CD14-positive monocyte (primary cell): ENCODE measurements around the gene CD24. TPM values are rescaled to one million over a fixed set of nuclear protein-coding genes. Genes with fewer than 3 reads are reported as not detected.

Experiments
- DNase-seq, 3 donors: peaks; one replicate each; pipeline ENCODE4 v3.0.0-alpha.2; 2011 to 2022
- H2AFZ ChIP-seq: 2 replicates; pipeline ENCODE4 v1.6.0; 2012; ENCODE audit warnings: mild to moderate bottlenecking, low read depth, low read length, inconsistent platforms; ENCODE audit not compliant: insufficient read depth, poor library complexity, severe bottlenecking
- H3K27ac ChIP-seq, 2 donors: 1 replicate in 1 of 2; 2 replicates in 1 of 2; pipeline ENCODE4 v1.5.1; 2012 to 2013; ENCODE audit warnings: low read length in 2 of 2, control low read depth in 1 of 2, inconsistent platforms in 1 of 2, low read depth in 1 of 2, mild to moderate bottlenecking in 1 of 2
- H3K27me3 ChIP-seq, 2 donors: one replicate each; pipeline versions ENCODE4 v1.6.0 to v1.6.1; 2011 to 2013; ENCODE audit warnings: low read length in 2 of 2; ENCODE audit not compliant: control insufficient read depth in 2 of 2, insufficient read depth in 2 of 2
- H3K36me3 ChIP-seq, 2 donors: replicated peaks in 1 of 2; 1 replicate in 1 of 2; 2 replicates in 1 of 2; pipeline versions ENCODE4 v1.5.1 to v1.6.1; 2012 to 2013; ENCODE audit warnings: low read length in 2 of 2, control low read depth in 1 of 2, inconsistent platforms in 1 of 2, mild to moderate bottlenecking in 1 of 2; ENCODE audit not compliant: insufficient read depth in 2 of 2, control insufficient read depth in 1 of 2
- H3K4me1 ChIP-seq, 2 donors: 1 replicate in 1 of 2; 2 replicates in 1 of 2; pipeline versions ENCODE4 v1.5.1 to v1.6.1; 2012 to 2013; ENCODE audit warnings: low read length in 2 of 2, control low read depth in 1 of 2, inconsistent platforms in 1 of 2, mild to moderate bottlenecking in 1 of 2, moderate library complexity in 1 of 2; ENCODE audit not compliant: insufficient read depth in 2 of 2, control insufficient read depth in 1 of 2
- H3K4me2 ChIP-seq: replicated peaks from 2 replicates; pipeline ENCODE3; 2012; ENCODE audit warnings: low read length, moderate library complexity, mild to moderate bottlenecking; ENCODE audit not compliant: poor library complexity, severe bottlenecking; ENCODE audit errors: extremely low read depth
- H3K4me3 ChIP-seq, 3 experiments: fragments of 200-600 bp in 1 of 3; sonication (generic) in 1 of 3; replicated peaks in 1 of 3; 1 replicate in 2 of 3; 2 replicates in 1 of 3; pipeline ENCODE4 v1.5.1; 2011 to 2013; ENCODE audit warnings: low read length in 3 of 3, mild to moderate bottlenecking in 3 of 3, control low read depth in 2 of 3, low read depth in 2 of 3, inconsistent platforms in 1 of 3, moderate library complexity in 1 of 3
- H3K79me2 ChIP-seq: 2 replicates; pipeline ENCODE4 v1.6.0; 2012; ENCODE audit warnings: mild to moderate bottlenecking, control low read depth, inconsistent platforms, low read length, moderate library complexity; ENCODE audit not compliant: insufficient read depth
- H3K9ac ChIP-seq: 2 replicates; pipeline ENCODE4 v1.6.0; 2017; ENCODE audit warnings: low read length, mild to moderate bottlenecking; ENCODE audit not compliant: insufficient read depth, poor library complexity, severe bottlenecking
- H3K9me3 ChIP-seq, 2 donors: replicated peaks in 1 of 2; 1 replicate in 1 of 2; 2 replicates in 1 of 2; pipeline versions ENCODE4 v1.5.1 to v1.6.1; 2012 to 2013; ENCODE audit warnings: low read length in 2 of 2, control low read depth in 1 of 2; ENCODE audit not compliant: control insufficient read depth in 1 of 2, insufficient read depth in 1 of 2
- H4K20me1 ChIP-seq: 2 replicates; pipeline ENCODE4 v1.6.0; 2012; ENCODE audit warnings: mild to moderate bottlenecking, low read length, control low read depth, moderate library complexity; ENCODE audit not compliant: insufficient read depth
- H3K27ac Mint-ChIP-seq, 7 donors: one replicate each; pipeline ENCODE4 v1.8.0; 2020; ENCODE audit warnings: mild to moderate bottlenecking in 7 of 7, mixed read lengths in 7 of 7, moderate library complexity in 6 of 7, inconsistent platforms in 2 of 7
- H3K27me3 Mint-ChIP-seq, 3 donors: one replicate each; pipeline ENCODE4 v1.8.0; 2021 to 2022; ENCODE audit warnings: low read depth in 3 of 3, mild to moderate bottlenecking in 3 of 3, mixed read lengths in 3 of 3, moderate library complexity in 3 of 3, inconsistent platforms in 1 of 3
- H3K36me3 Mint-ChIP-seq, 2 donors: one replicate each; pipeline ENCODE4 v1.8.0; 2020; ENCODE audit warnings: mixed read lengths in 2 of 2, inconsistent platforms in 1 of 2, mild to moderate bottlenecking in 1 of 2
- H3K4me1 Mint-ChIP-seq: one replicate; pipeline ENCODE4 v1.8.0; 2020; ENCODE audit warnings: mild to moderate bottlenecking, mixed read lengths
- H3K4me3 Mint-ChIP-seq, 2 donors: one replicate each; pipeline ENCODE4 v1.8.0; 2020; ENCODE audit warnings: mild to moderate bottlenecking in 2 of 2, mixed read lengths in 2 of 2, moderate library complexity in 1 of 2
- H3K9me3 Mint-ChIP-seq, 7 donors: one replicate each; pipeline ENCODE4 v1.8.0; 2020 to 2022; ENCODE audit warnings: mixed read lengths in 7 of 7, mild to moderate bottlenecking in 6 of 7, moderate library complexity in 6 of 7, inconsistent platforms in 2 of 7
- WGBS: methylation state at CpG from one replicate; pipeline ENCODE4 v1.1.5; 2013; ENCODE audit warnings: missing lambda C conversion rate; ENCODE audit not compliant: insufficient coverage; 5-methylcytosine and 5-hydroxymethylcytosine counted together
- intact Hi-C, 2 donors: fragments of 100-400 bp; cut with micrococcal nuclease; formaldehyde crosslinking; loops; one replicate each; pipeline versions ENCODE4 v1.15.0 to v1.15.1; 2023
- polyA plus RNA-seq, 3 donors: library from polyadenylated mRNA; depleted of rRNA in 1 of 3; unstranded in 2 of 3; stranded (reverse) in 1 of 3; fragments of 300-500 nt in 2 of 3; fragments of >200 nt in 1 of 3; fragmentation: Illumina TruSeq in 2 of 3; gene quantifications; 1 replicate in 2 of 3; 2 replicates in 1 of 3; pipeline ENCODE4 v1.2.3, GENCODE V29; 2012 to 2021
- TF ChIP-seq, protein P1 (sequence below): fragments of 200-600 bp; IDR thresholded peaks from one replicate; pipeline ENCODE4 v1.8.0; 2022; ENCODE audit warnings: antibody characterized with exemption, mild to moderate bottlenecking

CD24 gene
- polyA plus RNA-seq, 3 donors: 0.05 to 0.46 (median 0.29) TPM

GRCh38 chr6:106959985-106960384 lies 14.5 kb downstream of the CD24 start:
- no CpG with 5 or more reads among the region's 1 CpG for WGBS
- intact Hi-C loops: no loop called here

DNA sequence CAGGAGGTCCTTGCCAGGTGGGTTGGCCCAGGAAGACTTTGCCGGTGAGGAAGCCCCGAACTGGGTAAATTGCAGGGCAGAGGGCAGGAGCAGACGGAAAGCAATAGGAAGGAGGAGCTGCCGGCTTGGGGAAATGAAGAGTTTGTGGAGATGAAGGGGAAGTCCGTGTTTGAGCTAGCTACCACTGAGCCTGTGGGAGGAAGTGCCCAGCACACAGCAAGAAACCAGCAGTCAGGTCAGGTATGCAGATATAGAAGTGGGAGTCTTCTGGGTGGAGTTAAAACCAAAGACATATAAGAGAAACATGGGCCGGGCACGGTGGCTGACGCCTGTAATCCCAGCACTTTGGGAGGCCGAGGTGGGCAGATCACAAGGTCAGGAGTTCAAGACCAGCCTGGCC lies 34.7 kb downstream of the CD24 start:
- no peak overlapping the region for H3K9ac ChIP-seq
- WGBS: 5% methylated on average over 5 of the region's 9 CpGs
- Mint-ChIP-seq H3K9me3 (no peaks in the 10 kb centered on the region), H3K4me1 (peaks cover 4% of the 10 kb centered on the region), H3K27ac (no peak overlapping the region), H3K27me3 (peaks cover 4 to 24% (median 12%) of the 10 kb centered on the region in 3 donors), H3K4me3 (no peak overlapping the region), H3K36me3 (no peaks in the 10 kb centered on the region)
- H3K4me1 ChIP-seq: peaks cover 0 to 4% of the 10 kb centered on the region in 2 donors
- H3K9me3 ChIP-seq: no peaks in the 10 kb centered on the region
- TF ChIP-seq, protein P1, sequence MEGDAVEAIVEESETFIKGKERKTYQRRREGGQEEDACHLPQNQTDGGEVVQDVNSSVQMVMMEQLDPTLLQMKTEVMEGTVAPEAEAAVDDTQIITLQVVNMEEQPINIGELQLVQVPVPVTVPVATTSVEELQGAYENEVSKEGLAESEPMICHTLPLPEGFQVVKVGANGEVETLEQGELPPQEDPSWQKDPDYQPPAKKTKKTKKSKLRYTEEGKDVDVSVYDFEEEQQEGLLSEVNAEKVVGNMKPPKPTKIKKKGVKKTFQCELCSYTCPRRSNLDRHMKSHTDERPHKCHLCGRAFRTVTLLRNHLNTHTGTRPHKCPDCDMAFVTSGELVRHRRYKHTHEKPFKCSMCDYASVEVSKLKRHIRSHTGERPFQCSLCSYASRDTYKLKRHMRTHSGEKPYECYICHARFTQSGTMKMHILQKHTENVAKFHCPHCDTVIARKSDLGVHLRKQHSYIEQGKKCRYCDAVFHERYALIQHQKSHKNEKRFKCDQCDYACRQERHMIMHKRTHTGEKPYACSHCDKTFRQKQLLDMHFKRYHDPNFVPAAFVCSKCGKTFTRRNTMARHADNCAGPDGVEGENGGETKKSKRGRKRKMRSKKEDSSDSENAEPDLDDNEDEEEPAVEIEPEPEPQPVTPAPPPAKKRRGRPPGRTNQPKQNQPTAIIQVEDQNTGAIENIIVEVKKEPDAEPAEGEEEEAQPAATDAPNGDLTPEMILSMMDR: no peak
- no peak overlapping the region for H2AFZ ChIP-seq
- intact Hi-C loops: no loop called here
- no peaks in the 10 kb centered on the region for H3K27me3 ChIP-seq
- DNase-seq: peak in 1 of 3 donors; percentile 9
- H4K20me1 ChIP-seq: no peaks in the 10 kb centered on the region
- H3K4me3 ChIP-seq: no peak overlapping the region
- no peaks in the 10 kb centered on the region for H3K79me2 ChIP-seq
- no peaks in the 10 kb centered on the region for H3K36me3 ChIP-seq
- H3K4me2 ChIP-seq: no peak overlapping the region
- no peak overlapping the region for H3K27ac ChIP-seq

More at GRCh38 chr6:106959985-106960384, 14.5 kb downstream of the CD24 start:
- Mint-ChIP-seq H3K9me3 (peaks cover 0 to 5% (median 0%) of the 10 kb centered on the region in 7 donors), H3K27ac (no peak overlapping the region), H3K36me3 (no peaks in the 10 kb centered on the region), H3K27me3 (peaks cover 3 to 4% (median 4%) of the 10 kb centered on the region in 3 donors), H3K4me1 (peaks cover 7% of the 10 kb centered on the region), H3K4me3 (no peak overlapping the region)
- TF ChIP-seq, protein P1: no peak
- no peak overlapping the region for H3K4me3 ChIP-seq
- no peak overlapping the region for H3K4me2 ChIP-seq
- no peak for DNase-seq
- H3K4me1 ChIP-seq: no peaks in the 10 kb centered on the region
- H3K9ac ChIP-seq: no peak overlapping the region
- H3K27me3 ChIP-seq: peaks cover 0 to 1% of the 10 kb centered on the region in 2 donors
- no peak overlapping the region for H3K27ac ChIP-seq
- H4K20me1 ChIP-seq: no peaks in the 10 kb centered on the region
- no peak overlapping the region for H2AFZ ChIP-seq
- H3K79me2 ChIP-seq: no peaks in the 10 kb centered on the region
- no peaks in the 10 kb centered on the region for H3K9me3 ChIP-seq
- H3K36me3 ChIP-seq: no peaks in the 10 kb centered on the region
